ENCODE measurements around the gene DOCK3. TPM values are rescaled to one million over a fixed set of nuclear protein-coding genes. Genes with fewer than 3 reads are reported as not detected.

Gene DOCK3
- total RNA-seq, 1 donor, result under 0.01 TPM

DNA sequence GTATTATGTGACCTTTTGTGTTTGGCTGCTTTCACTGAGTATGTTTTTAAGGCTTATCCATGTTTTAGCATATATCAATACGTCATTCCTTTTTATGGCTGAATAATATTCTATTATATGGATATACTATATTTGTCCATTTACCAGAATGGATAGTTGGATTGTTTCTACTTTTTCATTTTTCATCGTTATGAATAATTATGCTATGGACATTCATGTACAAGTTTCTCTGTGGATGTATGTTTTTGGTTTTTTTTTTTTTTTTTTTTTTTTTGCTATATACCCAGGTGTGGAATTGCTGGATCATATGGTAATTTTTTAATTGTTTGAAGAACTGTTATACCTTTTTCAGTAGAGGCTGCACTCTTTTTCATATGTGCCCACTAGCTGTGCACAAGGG, 23.5 kb downstream of the DOCK3 start:
- H3K4me3 ChIP-seq (ENCODE audit: low read depth, low read length), result no peak overlapping the region
- TF ChIP-seq CTCF (IDR thresholded peaks at IDR 0.05; ENCODE audit: insufficient read depth, low read depth, low read length), result no peak

DNA sequence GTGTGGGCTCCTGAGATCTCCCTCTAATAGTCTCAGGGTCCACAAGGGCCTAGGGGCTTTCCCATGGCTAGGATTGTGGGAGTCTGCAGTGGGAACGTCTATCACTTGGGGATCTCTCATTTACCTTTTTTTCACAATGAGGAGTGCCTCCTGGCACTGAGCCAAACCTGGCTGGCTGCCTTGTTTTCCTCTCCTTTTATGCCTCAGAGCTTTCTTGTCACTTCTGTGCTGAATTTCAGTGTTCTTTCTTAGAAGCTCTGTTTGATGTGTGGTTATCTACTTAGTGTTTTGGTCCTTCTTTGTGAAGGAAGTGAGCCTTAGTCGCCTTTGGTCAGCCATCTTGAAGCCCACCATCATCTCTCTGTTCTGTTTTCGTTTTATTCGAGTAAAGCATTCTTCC, 33.9 kb downstream of the DOCK3 start:
- no peak for DNase-seq (ENCODE audit: low read depth)
- H3K4me3 ChIP-seq (ENCODE audit: low read depth, low read length), result no peak overlapping the region
- no peak for TF ChIP-seq CTCF (IDR thresholded peaks at IDR 0.05; ENCODE audit: insufficient read depth, low read depth, low read length)

More for the DNA sequence above, 23.5 kb downstream of the DOCK3 start:
- no peak for DNase-seq (ENCODE audit: low read depth)

DNA sequence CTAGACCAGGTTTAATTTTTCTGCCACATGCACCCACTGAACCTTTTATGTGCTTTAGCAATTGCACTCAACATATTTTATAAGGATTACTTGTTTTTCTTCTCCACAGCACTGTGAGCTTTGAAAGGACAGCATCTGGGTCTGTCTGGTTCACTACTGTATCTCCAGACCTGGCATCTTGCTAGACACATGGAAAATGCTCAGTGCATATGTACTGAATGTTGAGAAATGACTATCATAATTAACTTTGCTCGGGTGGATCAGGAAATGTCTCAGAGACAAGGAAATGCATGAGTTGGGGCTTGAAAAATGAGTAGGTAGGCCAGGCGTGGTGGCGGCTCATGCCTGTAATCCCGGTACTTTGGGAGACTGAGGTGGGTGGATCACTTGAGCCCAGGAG, 40.2 kb downstream of the DOCK3 start:
- DNase-seq (ENCODE audit: low read depth), result no peak
- no peak for TF ChIP-seq CTCF (IDR thresholded peaks at IDR 0.05; ENCODE audit: insufficient read depth, low read depth, low read length)
- no peak overlapping the region for H3K4me3 ChIP-seq (ENCODE audit: low read depth, low read length)

DNA sequence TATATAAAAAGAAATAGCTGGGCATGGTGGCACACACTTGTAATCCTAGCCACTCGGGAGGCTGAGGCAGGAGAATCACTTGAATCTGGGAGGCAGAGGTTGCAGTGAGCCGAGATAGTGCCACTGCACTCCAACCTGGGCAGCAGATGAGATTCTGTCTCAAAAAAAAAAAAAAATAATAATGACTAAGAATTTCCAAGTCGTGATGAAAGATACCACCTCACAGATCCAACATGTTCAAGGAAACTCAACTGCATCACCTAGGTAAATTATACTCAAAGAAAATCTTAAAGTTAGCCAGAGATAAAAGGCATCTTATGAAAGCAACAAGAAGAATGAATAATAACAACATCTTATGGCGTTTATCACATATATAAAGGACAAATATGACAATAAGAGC, 50.1 kb downstream of the DOCK3 start:
- DNase-seq (ENCODE audit: low read depth), result no peak

GRCh38 chr3:50734985-50735384, 60.3 kb downstream of the DOCK3 start:
- TF ChIP-seq CTCF (IDR thresholded peaks at IDR 0.05; ENCODE audit: insufficient read depth, low read depth, low read length), result no peak
- no peak for DNase-seq (ENCODE audit: low read depth)
- H3K4me3 ChIP-seq (ENCODE audit: low read depth, low read length), result no peak overlapping the region

More for the DNA sequence above, 50.1 kb downstream of the DOCK3 start:
- no peak overlapping the region for H3K4me3 ChIP-seq (ENCODE audit: low read depth, low read length)
- TF ChIP-seq CTCF (IDR thresholded peaks at IDR 0.05; ENCODE audit: insufficient read depth, low read depth, low read length), result no peak

- no peak overlapping the region for H3K4me3 ChIP-seq (ENCODE audit: low read depth, low read length)
- TF ChIP-seq CTCF (IDR thresholded peaks at IDR 0.05; ENCODE audit: insufficient read depth, low read depth, low read length), result no peak
- DNase-seq (ENCODE audit: low read depth), result no peak
Observed at GRCh38 chr3:50737193-50737905, 62.6 kb downstream of the DOCK3 start.
